ENCODE measurements around the gene CDK18. TPM values are rescaled to one million over a fixed set of nuclear protein-coding genes. Genes with fewer than 3 reads are reported as not detected.

CDK18 gene
- total RNA-seq, 4 donors from 2014 or later: 4.8 to 12.9 (median 9.9) TPM

- WGBS: 85% methylated on average over 7 of the region's 7 CpGs
- Histone ChIP-seq H3K4me1 (peaks cover 66 to 88% (median 71%) of the 10 kb centered on the region in 4 donors), H3K36me3 (no peaks in the 10 kb centered on the region), H3K27ac (replicated peaks in 1 of 4) (no peak overlapping the region), H3K27me3 (no peaks in the 10 kb centered on the region), H3K9me3 (no peaks in the 10 kb centered on the region), H3K4me3 (no peak overlapping the region)
- intact Hi-C loops (cut with DNase I): no loop called here
- DNase-seq (ENCODE audit: extremely low spot score): no peak
- TF ChIP-seq POLR2A (IDR thresholded peaks at IDR 0.05; ENCODE audit: low read depth) (no peak), EP300 (IDR thresholded peaks at IDR 0.05) (no peak), CTCF (IDR thresholded peaks at IDR 0.05) (no peak), POLR2AphosphoS5 (IDR thresholded peaks at IDR 0.05) (no peak)
These were observed 10.0 kb downstream of the CDK18 start for GRCh38 chr1:205514211-205515142.

GRCh38 chr1:205515781-205516253, 11.3 kb downstream of the CDK18 start:
- no peak for TF ChIP-seq POLR2AphosphoS5 (IDR thresholded peaks at IDR 0.05)
- TF ChIP-seq EP300 (IDR thresholded peaks at IDR 0.05): no peak
- H3K27me3 ChIP-seq: peaks cover 0 to 2% (median 0%) of the 10 kb centered on the region in 4 donors
- intact Hi-C loops (cut with DNase I): no loop called here
- H3K36me3 ChIP-seq: no peaks in the 10 kb centered on the region
- H3K9me3 ChIP-seq: no peaks in the 10 kb centered on the region
- H3K27ac ChIP-seq (replicated peaks in 1 of 4): peak overlapping the region; percentile 30 to 51 (median 40)
- WGBS: 64% methylated on average over 5 of the region's 5 CpGs
- H3K4me3 ChIP-seq: no peak overlapping the region
- no peak for DNase-seq (ENCODE audit: extremely low spot score)
- H3K4me1 ChIP-seq: peaks cover 67 to 89% (median 72%) of the 10 kb centered on the region in 4 donors

- TF ChIP-seq EP300 (IDR thresholded peaks at IDR 0.05) (no peak), POLR2AphosphoS5 (IDR thresholded peaks at IDR 0.05) (no peak), CTCF (IDR thresholded peaks at IDR 0.05) (no peak), POLR2A (IDR thresholded peaks at IDR 0.05; ENCODE audit: low read depth) (no peak)
- no peaks in the 10 kb centered on the region for H3K36me3 ChIP-seq
- intact Hi-C loops (cut with DNase I): no loop called here
- H3K4me1 ChIP-seq: peaks cover 67 to 88% (median 72%) of the 10 kb centered on the region in 4 donors
- WGBS: 87% methylated on average over 4 of the region's 4 CpGs
- H3K4me3 ChIP-seq: no peak overlapping the region
- no peaks in the 10 kb centered on the region for H3K9me3 ChIP-seq
- peak overlapping the region; percentile 20 to 51 (median 40) for H3K27ac ChIP-seq (replicated peaks in 1 of 4)
- DNase-seq (ENCODE audit: extremely low spot score): no peak
- H3K27me3 ChIP-seq: peaks cover 0 to 8% (median 0%) of the 10 kb centered on the region in 4 donors
These were observed 11.9 kb downstream of the CDK18 start for GRCh38 chr1:205516362-205516761.

GRCh38 chr1:205517288-205517687, 12.8 kb downstream of the CDK18 start:
- H3K9me3 ChIP-seq: no peaks in the 10 kb centered on the region
- peak overlapping the region in 1 of 4 donors; percentile 43 for H3K27ac ChIP-seq (replicated peaks in 1 of 4)
- peaks cover 60 to 80% (median 69%) of the 10 kb centered on the region in 4 donors for H3K4me1 ChIP-seq
- intact Hi-C loops (cut with DNase I): no loop called here
- no peak for TF ChIP-seq POLR2AphosphoS5 (IDR thresholded peaks at IDR 0.05)
- no peak for TF ChIP-seq CTCF (IDR thresholded peaks at IDR 0.05)
- no peak for TF ChIP-seq POLR2A (IDR thresholded peaks at IDR 0.05; ENCODE audit: low read depth)
- TF ChIP-seq EP300 (IDR thresholded peaks at IDR 0.05): no peak
- H3K4me3 ChIP-seq: no peak overlapping the region
- H3K27me3 ChIP-seq: peaks cover 0 to 11% (median 0%) of the 10 kb centered on the region in 4 donors
- 78% methylated on average over 3 of the region's 3 CpGs for WGBS
- no peaks in the 10 kb centered on the region for H3K36me3 ChIP-seq
- DNase-seq (ENCODE audit: extremely low spot score): no peak

- DNase-seq (ENCODE audit: extremely low spot score): no peak
- 82% methylated on average over 5 of the region's 5 CpGs for WGBS
- Histone ChIP-seq H3K27ac (replicated peaks in 1 of 4) (no peak overlapping the region), H3K36me3 (no peaks in the 10 kb centered on the region), H3K4me1 (peaks cover 55 to 77% (median 67%) of the 10 kb centered on the region in 4 donors), H3K9me3 (no peaks in the 10 kb centered on the region), H3K4me3 (no peak overlapping the region), H3K27me3 (peaks cover 0 to 11% (median 0%) of the 10 kb centered on the region in 4 donors)
- TF ChIP-seq EP300 (IDR thresholded peaks at IDR 0.05) (no peak), POLR2AphosphoS5 (IDR thresholded peaks at IDR 0.05) (no peak), POLR2A (IDR thresholded peaks at IDR 0.05; ENCODE audit: low read depth) (no peak)
- intact Hi-C loops (cut with DNase I): no loop called here
These were observed 13.3 kb downstream of the CDK18 start for GRCh38 chr1:205517763-205518162.
